MG63 (cell line): ENCODE results near the gene SYNPR. TPM values are rescaled to one million over a fixed set of nuclear protein-coding genes. Genes with fewer than 3 reads are reported as not detected.
"Not testable (repeated sequence)": the region's sequence is repeated elsewhere in the genome, so short reads cannot be mapped to it uniquely, and the experiment has no call there.

Experiments
- DNase-seq: peaks from one replicate; pipeline ENCODE4 v3.0.0-alpha.2; 2020
- H3K27me3 ChIP-seq: fragments of 250-450 bp; sonication (Bioruptor Pico); 2 replicates; pipeline ENCODE4 v1.5.1; 2020; ENCODE audit warnings: mild to moderate bottlenecking, moderate library complexity
- H3K36me3 ChIP-seq: fragments of 250-450 bp; sonication (Bioruptor Pico); 2 replicates; pipeline ENCODE4 v1.5.1; 2020; ENCODE audit warnings: mild to moderate bottlenecking, moderate library complexity
- H3K4me3 ChIP-seq: fragments of 250-450 bp; sonication (Bioruptor Pico); 2 replicates; pipeline ENCODE4 v1.5.1; 2020; ENCODE audit warnings: mild to moderate bottlenecking, moderate library complexity
- H3K9me3 ChIP-seq: fragments of 250-450 bp; sonication (Bioruptor Pico); 2 replicates; pipeline ENCODE4 v1.5.1; 2020; ENCODE audit warnings: mild to moderate bottlenecking, moderate library complexity
- total RNA-seq: library from RNA; depleted of rRNA; stranded (reverse); fragments of >200 nt; shearing (Covaris generic); gene quantifications from 2 replicates; pipeline ENCODE4 v1.2.3, GENCODE V29; 2014; ENCODE audit warnings: low replicate concordance; rRNA removed

SYNPR gene
- total RNA-seq, result not detected in 2 replicates

DNA sequence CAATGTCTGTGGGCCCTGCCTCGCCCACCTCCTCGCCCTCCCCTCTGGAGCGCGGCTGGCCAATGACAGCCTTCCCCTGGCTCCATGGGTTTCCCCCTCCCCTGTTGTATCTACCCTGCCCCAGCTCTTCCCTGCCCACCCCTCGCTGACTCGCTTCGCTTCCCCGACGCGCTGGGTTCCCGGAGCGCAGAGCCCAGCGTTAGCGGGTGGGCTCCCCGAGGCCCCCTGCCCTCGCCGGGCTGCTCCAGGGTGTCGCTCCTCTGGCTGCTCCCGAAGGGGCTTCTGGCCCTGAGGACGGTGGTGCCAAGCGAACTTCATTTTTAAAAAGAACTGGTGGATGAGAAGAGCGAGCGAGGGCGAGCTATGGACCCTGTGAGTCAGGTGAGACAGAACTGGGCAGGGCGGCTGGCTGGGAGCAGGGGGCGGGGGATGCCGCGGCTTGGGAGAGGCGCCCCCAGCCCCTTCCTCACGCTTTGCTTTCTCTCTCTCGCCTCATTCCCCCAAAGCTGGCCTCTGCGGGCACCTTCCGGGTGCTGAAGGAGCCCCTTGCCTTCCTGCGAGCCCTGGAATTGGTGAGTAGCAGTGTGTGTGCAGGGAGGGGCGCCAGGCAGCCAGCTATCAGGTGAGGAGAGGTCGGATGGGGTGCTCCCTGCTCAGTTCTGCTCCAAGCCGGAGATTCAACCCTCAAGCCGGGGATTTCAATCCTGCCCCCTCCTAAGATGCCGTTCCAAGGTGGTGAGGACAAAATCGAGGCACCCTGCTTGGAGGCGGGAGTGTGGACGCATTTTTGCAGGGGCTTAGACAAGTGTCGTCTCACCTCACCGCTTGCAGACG, at the start of gene SYNPR:
SYNPR (plus strand) TSS at position 138 of the 834 bp plus-strand sequence.
- Histone ChIP-seq H3K9me3 (no peaks in the 10 kb centered on the region), H3K27me3 (0 out of 2 replicates have a peak, but pooled peaks cover 2% of the 10 kb centered on the region), H3K36me3 (no peaks in the 10 kb centered on the region), H3K4me3 (no peak within 1 kb of the TSS)
- DNase-seq, result no peak

DNA sequence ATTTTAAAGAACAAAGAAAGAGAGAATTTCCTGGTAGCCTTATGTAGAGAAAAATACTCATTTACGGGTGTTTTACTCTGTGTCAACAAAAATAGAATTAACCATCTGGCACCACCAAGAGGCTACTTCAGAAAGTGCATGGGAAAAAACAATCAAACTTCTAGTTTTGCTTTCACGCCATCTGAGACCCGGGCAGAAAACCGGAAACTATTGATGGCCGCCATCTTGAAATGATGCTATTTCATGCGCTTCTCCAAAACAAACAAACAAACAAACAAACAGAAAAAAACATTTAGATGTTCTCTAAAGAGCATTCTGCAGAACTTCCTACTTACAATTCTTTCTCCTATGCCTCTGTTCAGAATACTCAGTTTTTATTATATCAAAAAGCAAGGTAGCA, 49.4 kb upstream of the SYNPR start:
- Histone ChIP-seq H3K4me3 (no peak overlapping the region), H3K9me3 (no peaks in the 10 kb centered on the region), H3K36me3 (no peaks in the 10 kb centered on the region), H3K27me3 (no peaks in the 10 kb centered on the region)
- no peak for DNase-seq

DNA sequence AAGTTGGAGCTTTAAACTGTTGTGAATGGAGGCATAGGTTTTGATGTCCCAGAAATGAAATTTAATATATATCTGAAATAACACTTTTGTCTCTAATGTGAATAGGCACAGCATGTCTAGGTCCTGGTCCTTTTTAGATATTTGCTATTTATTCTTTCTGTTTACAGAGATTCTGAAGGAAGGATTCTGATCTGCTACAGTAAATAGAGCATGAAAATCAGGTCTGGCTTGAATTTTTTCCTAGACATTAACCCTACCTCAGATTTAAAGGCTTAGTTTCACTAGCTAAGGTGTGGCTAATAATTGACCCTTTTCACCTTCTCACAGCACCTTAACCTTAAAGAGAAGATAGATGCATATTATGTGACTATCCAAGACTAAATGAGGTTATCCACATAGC, 48.0 kb upstream of the SYNPR start:
- Histone ChIP-seq H3K36me3 (no peaks in the 10 kb centered on the region), H3K4me3 (no peak overlapping the region), H3K27me3 (no peaks in the 10 kb centered on the region), H3K9me3 (no peaks in the 10 kb centered on the region)
- no peak for DNase-seq

DNA sequence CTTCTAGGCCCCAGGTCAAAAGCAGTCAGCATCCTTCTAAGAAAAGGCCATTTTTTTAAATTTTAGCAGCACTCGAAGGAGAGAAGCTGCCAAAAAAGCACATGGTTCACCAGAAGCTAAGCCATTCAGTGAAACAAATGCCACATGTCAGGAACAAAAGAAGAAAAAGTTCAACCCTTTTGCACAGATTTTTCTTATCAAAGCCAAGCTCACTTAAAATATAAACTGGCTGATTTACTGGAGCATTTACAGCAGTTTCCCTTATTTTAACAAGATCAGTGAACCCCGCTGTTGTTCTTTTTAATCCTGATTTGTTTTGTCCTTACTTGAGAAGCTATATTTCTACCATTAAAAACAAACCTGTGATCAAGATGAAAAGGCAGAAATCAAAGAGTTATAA, 46.5 kb upstream of the SYNPR start:
- Histone ChIP-seq H3K36me3 (no peaks in the 10 kb centered on the region), H3K9me3 (no peaks in the 10 kb centered on the region), H3K27me3 (no peaks in the 10 kb centered on the region), H3K4me3 (no peak overlapping the region)
- DNase-seq, result no peak

DNA sequence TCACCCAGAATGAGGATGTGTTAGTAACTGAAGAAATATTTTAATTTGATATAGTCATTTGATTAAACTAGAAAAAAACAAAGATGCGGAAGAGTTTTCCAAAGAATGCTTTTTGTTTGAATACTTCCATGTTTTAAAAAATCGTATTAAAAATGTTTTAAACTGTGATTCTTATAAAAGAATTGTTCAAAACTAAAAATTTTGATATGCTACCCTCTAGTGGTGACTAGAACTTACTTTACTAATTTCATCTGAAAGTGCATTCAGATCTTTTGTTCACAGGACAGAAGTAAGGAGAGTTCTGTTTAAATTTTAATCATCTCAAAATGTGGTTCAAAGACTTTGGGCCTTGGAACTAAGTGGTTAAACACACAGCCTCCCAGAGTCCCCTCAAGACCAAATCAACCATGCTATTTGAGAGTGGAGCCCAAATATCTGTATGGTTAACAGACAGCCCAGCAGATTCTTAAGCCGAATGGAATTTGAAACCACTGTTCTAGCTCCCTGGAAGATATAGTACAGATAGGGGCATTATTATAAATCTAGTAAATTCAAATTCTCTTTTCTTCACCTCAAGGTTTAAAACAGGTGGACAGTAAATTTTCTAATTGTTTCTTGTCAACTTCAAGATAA, 45.2 kb upstream of the SYNPR start:
- H3K36me3 ChIP-seq, result no peaks in the 10 kb centered on the region
- H3K9me3 ChIP-seq, result no peaks in the 10 kb centered on the region
- no peaks in the 10 kb centered on the region for H3K27me3 ChIP-seq
- no peak overlapping the region for H3K4me3 ChIP-seq
- no peak for DNase-seq

DNA sequence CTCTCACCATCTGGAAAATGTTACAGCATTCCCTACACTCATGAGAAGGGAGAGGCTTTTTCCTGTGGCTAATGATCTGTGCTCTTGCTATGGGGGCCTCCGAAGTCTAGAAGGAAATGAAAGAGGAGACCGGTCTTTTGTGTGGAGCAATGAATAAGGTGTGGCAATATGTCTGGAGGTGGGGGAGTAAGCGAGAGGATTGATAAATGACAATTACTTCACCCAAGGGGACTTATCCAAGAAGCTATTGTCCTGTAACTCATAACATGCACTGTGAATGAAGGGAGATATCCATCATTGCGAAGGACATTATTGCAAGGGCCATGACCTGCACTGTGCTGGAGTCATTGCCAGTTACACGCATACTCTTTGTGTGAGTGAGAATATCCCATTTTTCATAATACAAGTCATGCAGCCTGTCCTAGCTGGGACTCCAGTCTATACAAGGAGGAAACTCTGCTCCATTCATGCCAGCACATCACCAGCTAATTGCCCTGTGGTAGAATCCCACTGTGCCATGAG, 37.7 kb upstream of the SYNPR start:
- Histone ChIP-seq H3K36me3 (no peaks in the 10 kb centered on the region), H3K27me3 (no peaks in the 10 kb centered on the region), H3K4me3 (no peak overlapping the region), H3K9me3 (no peaks in the 10 kb centered on the region)
- no peak for DNase-seq

DNA sequence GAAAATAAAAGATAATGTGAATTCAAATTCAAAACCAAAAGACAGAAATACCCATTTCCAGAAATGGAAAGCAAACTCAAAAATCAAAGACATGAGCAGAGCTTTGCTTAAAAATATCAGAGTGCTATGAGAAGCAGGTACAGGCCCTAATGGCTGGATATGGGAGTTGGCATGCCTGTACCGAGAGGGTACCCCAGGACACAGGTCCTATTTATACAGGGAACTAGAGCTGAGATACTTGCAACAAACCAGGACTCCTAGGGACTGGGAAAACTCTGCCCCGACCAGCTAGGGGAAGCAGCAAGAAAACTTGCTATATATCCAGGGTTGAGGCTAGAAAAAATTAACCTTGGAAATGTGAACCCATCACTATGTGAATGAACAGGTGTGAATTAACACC, 36.0 kb upstream of the SYNPR start:
- H3K9me3 ChIP-seq, result no peaks in the 10 kb centered on the region
- no peaks in the 10 kb centered on the region for H3K36me3 ChIP-seq
- no peak for DNase-seq
- H3K4me3 ChIP-seq, result no peak overlapping the region
- no peaks in the 10 kb centered on the region for H3K27me3 ChIP-seq

DNA sequence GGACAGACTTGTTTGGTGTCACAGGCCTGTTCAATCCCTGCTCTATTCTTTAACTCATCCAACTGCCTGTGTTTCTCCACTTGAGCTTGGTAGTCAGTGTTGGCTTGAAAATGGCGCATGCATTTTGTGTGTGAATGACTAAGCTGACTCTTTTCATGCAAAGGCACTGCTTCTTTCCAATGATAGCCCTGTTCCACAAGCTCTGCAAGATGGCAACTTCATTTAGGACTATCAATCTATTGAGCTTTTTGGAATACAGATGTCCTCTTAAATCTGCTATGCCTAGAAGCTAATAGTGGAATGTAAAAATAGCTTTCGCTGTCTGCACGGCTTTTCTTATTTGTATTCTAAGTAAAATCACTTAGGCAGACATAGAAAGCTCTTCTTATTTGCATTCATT, 33.6 kb upstream of the SYNPR start:
- Histone ChIP-seq H3K4me3 (no peak overlapping the region), H3K27me3 (no peaks in the 10 kb centered on the region), H3K9me3 (no peaks in the 10 kb centered on the region), H3K36me3 (no peaks in the 10 kb centered on the region)
- DNase-seq, result no peak

DNA sequence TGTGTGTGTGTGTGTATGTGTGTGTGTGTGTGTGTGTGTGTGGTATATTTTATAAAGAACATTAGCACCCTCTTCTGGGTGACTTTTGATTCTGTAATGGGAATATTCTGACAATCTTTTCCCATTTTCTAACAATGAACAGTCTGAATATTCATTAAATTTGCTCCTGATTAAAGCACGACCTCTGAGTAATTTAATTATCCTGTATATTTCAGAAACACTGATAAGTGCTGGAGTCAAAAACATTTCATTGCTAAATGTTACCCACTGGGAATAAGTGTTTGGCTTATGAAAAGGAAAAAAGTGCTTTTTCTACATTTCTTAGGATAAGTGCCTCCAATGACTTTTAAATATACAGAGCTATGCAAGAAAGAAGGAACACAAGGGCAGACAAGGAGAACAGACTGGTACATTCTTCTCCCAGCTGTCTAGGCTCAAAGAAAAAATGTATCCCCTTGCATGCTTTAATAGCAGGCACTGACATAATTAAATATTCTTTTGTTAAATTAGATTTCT, 32.3 kb upstream of the SYNPR start:
- no peak for DNase-seq
- no peaks in the 10 kb centered on the region for H3K9me3 ChIP-seq
- H3K27me3 ChIP-seq, result no peaks in the 10 kb centered on the region
- H3K4me3 ChIP-seq, result no peak overlapping the region
- no peaks in the 10 kb centered on the region for H3K36me3 ChIP-seq

DNA sequence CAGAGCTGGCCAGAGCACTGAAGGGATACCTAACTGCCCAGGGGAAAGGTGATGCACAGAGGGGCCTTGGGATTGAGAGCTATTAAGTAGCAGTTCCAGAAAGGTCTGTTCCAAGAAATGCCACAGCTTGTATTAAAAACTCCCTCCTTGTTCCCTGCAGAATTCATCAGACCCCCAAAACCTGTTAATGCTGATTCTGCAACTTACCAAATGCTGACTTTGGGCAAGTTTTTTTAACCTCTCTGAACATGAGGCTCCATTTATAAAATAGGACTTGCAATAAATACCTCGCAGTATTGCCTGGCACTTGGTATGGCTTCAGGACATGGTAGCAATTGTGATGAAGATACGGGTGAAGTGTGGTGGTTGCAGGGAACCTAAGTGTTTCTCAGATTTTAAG, 30.1 kb upstream of the SYNPR start:
- Histone ChIP-seq H3K36me3 (no peaks in the 10 kb centered on the region), H3K27me3 (no peaks in the 10 kb centered on the region), H3K9me3 (no peaks in the 10 kb centered on the region), H3K4me3 (no peak overlapping the region)
- DNase-seq, result no peak

DNA sequence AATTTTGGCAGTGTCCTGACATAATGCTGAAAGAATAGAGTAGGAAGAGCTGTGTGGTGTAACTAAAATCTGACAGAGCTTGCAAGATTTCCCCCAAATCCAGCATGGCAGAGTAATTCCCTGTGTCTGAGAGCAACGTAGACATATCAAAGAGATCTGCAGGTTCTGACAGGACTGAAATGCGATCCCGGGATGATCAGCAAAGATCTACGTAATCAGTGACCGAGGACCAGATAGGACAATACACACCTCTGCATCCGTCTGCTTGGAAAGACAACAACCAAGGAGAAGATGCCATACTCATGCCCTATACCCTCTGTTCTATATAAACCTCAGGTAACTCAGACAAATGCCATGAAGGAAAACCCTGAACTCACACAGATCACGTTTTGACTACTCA, 26.6 kb upstream of the SYNPR start:
- Histone ChIP-seq H3K4me3 (no peak overlapping the region), H3K27me3 (no peaks in the 10 kb centered on the region), H3K9me3 (no peaks in the 10 kb centered on the region), H3K36me3 (no peaks in the 10 kb centered on the region)
- DNase-seq, result no peak

DNA sequence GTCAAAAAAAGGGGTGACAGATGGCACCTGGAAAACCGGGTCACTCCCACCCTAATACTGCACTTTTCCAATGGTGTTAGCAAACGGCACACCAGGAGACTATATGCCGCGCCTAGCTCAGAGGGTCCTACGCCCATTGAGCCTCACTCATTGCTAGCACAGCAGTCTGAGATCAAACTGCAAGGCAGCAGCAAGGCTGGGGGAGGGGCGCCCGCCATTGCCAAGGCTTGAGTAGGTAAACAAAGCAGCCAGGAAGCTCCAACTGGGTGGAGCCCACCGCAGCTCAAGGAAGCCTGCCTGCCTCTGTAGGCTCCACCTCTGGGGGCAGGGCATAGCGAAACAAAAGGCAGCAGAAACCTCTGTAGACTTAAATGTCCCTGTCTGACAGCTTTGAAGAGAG, 22.3 kb upstream of the SYNPR start:
- H3K4me3 ChIP-seq, DNase-seq, H3K27me3 ChIP-seq, H3K9me3 ChIP-seq, H3K36me3 ChIP-seq: not testable (repeated sequence)

DNA sequence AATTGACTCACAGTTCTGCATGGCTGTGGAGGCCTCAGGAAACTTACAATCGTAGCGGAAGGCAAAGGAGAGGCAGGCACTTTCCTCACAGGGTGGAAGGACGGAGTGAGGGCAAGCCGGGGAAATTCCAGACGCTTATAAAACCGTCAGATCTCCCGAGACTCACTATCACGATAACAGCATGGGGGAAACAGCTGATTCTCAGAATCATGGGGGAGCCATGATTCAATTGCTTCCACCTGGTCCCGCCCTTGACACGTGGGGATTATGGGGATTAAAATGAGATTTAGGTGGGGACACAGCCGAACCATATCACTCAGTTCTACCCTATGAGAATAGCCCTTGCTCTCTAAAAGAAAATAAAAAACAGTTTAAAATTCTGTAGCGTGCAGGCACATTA, 13.4 kb upstream of the SYNPR start:
- no peak for DNase-seq
- Histone ChIP-seq H3K27me3 (no peaks in the 10 kb centered on the region), H3K9me3 (no peaks in the 10 kb centered on the region), H3K36me3 (no peaks in the 10 kb centered on the region), H3K4me3 (no peak overlapping the region)

DNA sequence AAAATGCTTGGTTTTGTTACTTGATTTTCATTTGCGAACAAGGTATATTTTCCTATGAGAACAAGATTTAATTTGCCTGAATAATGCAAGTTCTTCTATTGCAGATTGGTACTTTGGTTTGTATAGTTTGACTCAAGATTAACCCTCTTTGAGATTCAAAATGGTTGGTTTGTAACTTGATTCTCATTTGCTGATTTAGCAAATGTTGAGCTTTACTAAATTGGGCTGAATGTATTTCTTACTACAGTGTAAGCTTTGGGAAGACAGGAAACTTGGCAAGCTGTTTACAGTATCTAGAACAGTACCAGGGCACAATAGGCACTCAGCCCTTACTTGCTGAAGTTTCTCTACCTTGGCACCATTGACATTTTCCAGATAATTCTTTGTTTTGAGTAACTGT, 3.7 kb upstream of the SYNPR start:
- Histone ChIP-seq H3K4me3 (no peak overlapping the region), H3K36me3 (no peaks in the 10 kb centered on the region), H3K27me3 (no peaks in the 10 kb centered on the region), H3K9me3 (no peaks in the 10 kb centered on the region)
- no peak for DNase-seq

DNA sequence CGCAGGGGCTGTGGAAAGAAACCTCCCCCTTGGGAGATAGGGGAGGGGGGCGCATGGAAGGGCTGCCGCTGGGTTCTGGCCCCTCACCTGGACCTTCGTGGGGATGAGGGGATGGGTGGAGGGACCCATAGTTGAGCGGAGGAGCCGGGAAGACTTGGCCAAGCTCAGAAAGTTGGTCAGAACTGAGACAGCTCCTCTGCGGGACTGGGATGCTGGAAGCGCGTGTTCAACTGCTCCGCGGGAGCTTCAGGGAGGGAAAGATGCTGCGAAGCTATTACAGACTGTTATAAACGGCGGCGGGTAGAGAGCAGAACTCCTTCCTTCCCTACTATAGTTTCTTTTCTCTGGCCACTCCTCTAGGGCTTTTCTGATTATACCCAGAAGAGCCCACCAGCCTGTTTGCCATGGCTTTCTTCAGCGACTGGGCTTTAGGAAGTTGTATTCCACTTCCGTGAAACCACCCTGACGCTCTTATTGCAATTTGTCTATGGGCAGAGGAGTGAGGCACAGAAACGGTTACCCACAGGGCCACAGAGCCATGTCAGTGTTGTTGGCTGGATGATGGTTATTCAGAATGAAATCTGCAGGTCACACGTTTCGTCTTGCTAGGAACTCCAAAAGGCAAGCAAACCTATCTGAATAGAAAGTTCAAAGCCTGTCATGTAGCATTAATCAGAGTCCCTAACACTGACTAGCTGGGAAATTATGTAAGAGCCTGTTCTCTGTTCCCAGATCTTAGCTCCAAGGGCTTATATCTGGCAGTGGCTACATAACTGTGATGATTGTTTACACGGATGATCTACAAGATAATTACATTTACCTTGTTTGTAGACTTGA, 1.1 kb downstream of the SYNPR start:
- no peaks in the 10 kb centered on the region for H3K9me3 ChIP-seq
- DNase-seq, result no peak
- H3K36me3 ChIP-seq, result no peaks in the 10 kb centered on the region
- no peak overlapping the region for H3K4me3 ChIP-seq
- 0 out of 2 replicates have a peak, but pooled peaks cover 2% of the 10 kb centered on the region for H3K27me3 ChIP-seq

DNA sequence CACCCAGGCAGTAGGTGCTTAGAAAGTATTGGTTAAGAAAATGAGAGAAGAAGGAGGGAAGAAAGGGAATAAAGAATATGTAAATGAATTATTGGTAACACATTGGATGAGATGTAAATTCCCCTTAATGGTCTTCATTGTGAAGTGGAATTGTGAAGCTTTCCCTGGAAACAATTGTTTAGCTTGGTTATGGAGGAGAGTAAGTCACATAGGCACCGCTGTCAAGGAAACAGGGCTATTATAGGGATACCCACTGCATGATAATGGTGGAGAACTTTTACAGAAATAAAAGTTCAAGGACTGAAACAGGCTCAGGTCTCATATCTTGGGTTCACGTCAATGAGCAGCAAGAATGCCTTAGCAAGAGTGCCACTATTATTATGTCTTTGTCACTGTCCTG, 9.5 kb downstream of the SYNPR start:
- Histone ChIP-seq H3K9me3 (no peaks in the 10 kb centered on the region), H3K36me3 (no peaks in the 10 kb centered on the region), H3K27me3 (no peaks in the 10 kb centered on the region), H3K4me3 (no peak overlapping the region)
- DNase-seq, result no peak

DNA sequence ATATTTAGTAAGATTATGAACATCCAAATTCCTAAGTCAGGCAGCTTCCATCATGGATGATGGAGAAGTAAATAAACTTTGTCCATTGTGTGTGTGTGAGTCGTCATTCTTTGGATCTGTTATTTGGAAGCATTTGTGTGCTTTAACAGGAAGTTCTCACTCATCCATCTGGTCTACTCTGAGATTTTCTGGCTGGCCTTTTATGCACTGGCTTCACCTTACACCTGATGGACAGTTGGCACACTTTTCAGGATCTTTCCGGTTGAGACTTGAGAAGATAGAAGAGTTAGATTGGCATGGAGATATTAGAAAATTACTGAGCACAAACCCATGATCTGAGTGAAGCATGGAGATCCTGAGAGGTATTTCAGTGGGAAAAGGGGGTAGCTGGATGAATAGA, 12.6 kb downstream of the SYNPR start:
- no peak overlapping the region for H3K4me3 ChIP-seq
- no peaks in the 10 kb centered on the region for H3K9me3 ChIP-seq
- H3K27me3 ChIP-seq, result no peaks in the 10 kb centered on the region
- no peaks in the 10 kb centered on the region for H3K36me3 ChIP-seq
- DNase-seq, result no peak
